B cell (primary cell): Measurements from ENCODE around the gene SHISA8. TPM values are rescaled to one million over a fixed set of nuclear protein-coding genes. Genes with fewer than 3 reads are reported as not detected.

Experiments used
- ATAC-seq: fragments of 200-7000 bp; cut with Tn5 transposase; one replicate; pipeline ENCODE4 v1.10.0; 2021; ENCODE audit warnings: low read depth, mild to moderate bottlenecking, moderate number of reproducible peaks, moderate library complexity
- CTCF ChIA-PET: fragments of 350-600 bp; sonication (Branson Sonifier 250); formaldehyde crosslinking; loops from one replicate; lab custom pipeline; 2021; ENCODE audit warnings: antibody characterized with exemption, inconsistent platforms; lab: Charles Lee
- POLR2A ChIA-PET: fragments of 350-600 bp; sonication (Branson Sonifier 250); formaldehyde crosslinking; loops from one replicate; lab custom pipeline; 2021; ENCODE audit warnings: antibody characterized with exemption; lab: Charles Lee
- DNase-seq: peaks from one replicate; pipeline ENCODE4 v3.0.0; 2013
- H2AFZ ChIP-seq: 2 replicates; pipeline ENCODE4 v1.6.1; 2012; ENCODE audit warnings: mild to moderate bottlenecking, low read depth, low read length; ENCODE audit not compliant: insufficient read depth, poor library complexity, severe bottlenecking
- H3K27ac ChIP-seq, 2 donors: 1 replicate in 1 of 2; 2 replicates in 1 of 2; pipeline ENCODE4 v1.5.1; 2012 to 2013; ENCODE audit warnings: low read length in 2 of 2, mild to moderate bottlenecking in 2 of 2, moderate library complexity in 1 of 2
- H3K27me3 ChIP-seq, 4 experiments: fragments of 200-600 bp in 1 of 4; sonication (generic) in 1 of 4; replicated peaks in 1 of 4; 1 replicate in 2 of 4; 2 replicates in 2 of 4; pipeline versions ENCODE4 v1.6.1 to v1.7.0; 2013 to 2016; ENCODE audit warnings: low read length in 3 of 4, mild to moderate bottlenecking in 2 of 4, mixed read lengths in 1 of 4, moderate library complexity in 1 of 4; ENCODE audit not compliant: insufficient read depth in 4 of 4, control insufficient read depth in 3 of 4; ENCODE audit errors: control extremely low read depth in 1 of 4
- H3K36me3 ChIP-seq, 2 experiments: replicated peaks in 1 of 2; 1 replicate in 1 of 2; 2 replicates in 1 of 2; pipeline versions ENCODE4 v1.6.1 to v1.7.1; 2013; ENCODE audit warnings: low read length in 1 of 2; ENCODE audit not compliant: insufficient read depth in 2 of 2, control insufficient read depth in 1 of 2; ENCODE audit errors: control extremely low read depth in 1 of 2, extremely low read depth in 1 of 2
- H3K4me1 ChIP-seq, 2 donors: fragments of 200-600 bp in 1 of 2; sonication (generic) in 1 of 2; 1 replicate in 1 of 2; 2 replicates in 1 of 2; pipeline versions ENCODE4 v1.5.1 to v1.6.1; 2013 to 2017; ENCODE audit warnings: low read length in 2 of 2; ENCODE audit not compliant: control insufficient read depth in 2 of 2, insufficient read depth in 2 of 2
- H3K4me2 ChIP-seq: replicated peaks from 2 replicates; pipeline ENCODE3; 2012; ENCODE audit warnings: mild to moderate bottlenecking, low read depth, low read length; ENCODE audit not compliant: poor library complexity, severe bottlenecking
- H3K4me3 ChIP-seq, 5 experiments: fragments of 200-600 bp in 1 of 5; sonication (generic) in 1 of 5; 1 replicate in 3 of 5; 2 replicates in 2 of 5; pipeline versions ENCODE4 v1.5.1 to v1.7.0; 2011 to 2016; ENCODE audit warnings: low read length in 4 of 5, mild to moderate bottlenecking in 4 of 5, low read depth in 2 of 5, control low read depth in 1 of 5, moderate library complexity in 1 of 5; ENCODE audit not compliant: insufficient read depth in 1 of 5; ENCODE audit errors: control extremely low read depth in 1 of 5, extremely low read depth in 1 of 5
- H3K79me2 ChIP-seq: fragments of 200-600 bp; sonication (generic); one replicate; pipeline ENCODE4 v1.6.0; 2016; ENCODE audit warnings: low read length; ENCODE audit not compliant: control insufficient read depth, insufficient read depth
- H3K9ac ChIP-seq: fragments of 200-600 bp; sonication (generic); 2 replicates; pipeline ENCODE4 v1.6.1; 2017; ENCODE audit warnings: mild to moderate bottlenecking, low read length, moderate library complexity
- H3K9me3 ChIP-seq, 3 donors: one replicate each; pipeline versions ENCODE4 v1.6.1 to v1.7.1; 2013; ENCODE audit warnings: low read length in 2 of 3; ENCODE audit not compliant: control insufficient read depth in 2 of 3, insufficient read depth in 1 of 3; ENCODE audit errors: control extremely low read depth in 1 of 3
- H4K20me1 ChIP-seq: 2 replicates; pipeline ENCODE4 v1.6.0; 2012; ENCODE audit warnings: mild to moderate bottlenecking, low read length; ENCODE audit not compliant: insufficient read depth, control insufficient read depth, poor library complexity, severe bottlenecking
- H3K27ac Mint-ChIP-seq: one replicate; pipeline ENCODE4 v1.8.0; 2021; ENCODE audit warnings: mixed read lengths
- H3K27me3 Mint-ChIP-seq: one replicate; pipeline ENCODE4 v1.8.0; 2021; ENCODE audit warnings: mixed read lengths
- H3K4me1 Mint-ChIP-seq: one replicate; pipeline ENCODE4 v1.8.0; 2021; ENCODE audit warnings: mixed read lengths
- H3K4me3 Mint-ChIP-seq: one replicate; pipeline ENCODE4 v1.8.0; 2021; ENCODE audit warnings: mixed read lengths
- H3K9me3 Mint-ChIP-seq: one replicate; pipeline ENCODE4 v1.8.0; 2022; ENCODE audit warnings: mixed read lengths; ENCODE audit not compliant: insufficient read depth
- CTCF ChIP-seq: fragments of 200-600 bp; IDR thresholded peaks from one replicate; pipeline ENCODE4 v1.8.0; 2022; ENCODE audit warnings: antibody characterized with exemption, mild to moderate bottlenecking
- EZH2 ChIP-seq: IDR thresholded peaks from 2 replicates; pipeline ENCODE4 v1.6.1; 2012; ENCODE audit warnings: borderline replicate concordance, low read depth, mild to moderate bottlenecking, moderate library complexity, low read length; ENCODE audit not compliant: insufficient read depth, poor library complexity, severe bottlenecking
- WGBS: methylation state at CpG from one replicate; pipeline ENCODE4 v1.1.5; 2013; ENCODE audit warnings: missing lambda C conversion rate; ENCODE audit not compliant: insufficient coverage; 5-methylcytosine and 5-hydroxymethylcytosine counted together
- intact Hi-C: fragments of 100-400 bp; cut with micrococcal nuclease; formaldehyde crosslinking; loops from one replicate; pipeline ENCODE4 v1.10.0; 2022
- polyA plus RNA-seq: library from polyadenylated mRNA; depleted of rRNA; stranded (reverse); fragments of >200 nt; gene quantifications from 2 replicates; pipeline ENCODE4 v1.2.3, GENCODE V29; 2012
- total RNA-seq, 2 donors: library from RNA; stranded (reverse); fragments of 120-200 nt in 1 of 2; gene quantifications; 1 replicate in 1 of 2; 2 replicates in 1 of 2; pipeline versions ENCODE4 v1.2.3 to v1.2.4, GENCODE V29; 2013 to 2022

SHISA8 gene
- total and polyA plus RNA-seq, 2 donors (not counting 1 experiment from before 2014, with no cell fraction given) = 22.4 to 46.5 TPM

- H3K4me3 Mint-ChIP-seq = no peak overlapping the region
- POLR2A ChIA-PET = interaction anchor here (0.6 to 16.8 kb wide), 4 partner anchors 12 to 117 kb away, joined by 3 to 960 read pairs (median 3); partner anchors contain the start of gene TNFRSF13C
- 2% methylated on average over 67 of the region's 67 CpGs for WGBS
- Histone ChIP-seq H3K9ac (peak overlapping the region; percentile 65), H3K79me2 (peaks cover 35% of the 10 kb centered on the region), H3K36me3 (no peaks in the 10 kb centered on the region), H3K4me2 (peak overlapping the region; percentile 90), H3K27ac (no peak overlapping the region), H3K4me3 (peak overlapping the region in 3 of 5 experiments; percentile 47 to 64 (median 59)), H3K4me1 (peaks cover 74 to 77% of the 10 kb centered on the region in 2 donors), H3K27me3 (peaks cover 0 to 42% (median 21%) of the 10 kb centered on the region in 4 experiments), H2AFZ (peak overlapping the region; percentile 38), H4K20me1 (peaks cover 42% of the 10 kb centered on the region), H3K9me3 (peaks cover 0 to 5% (median 0%) of the 10 kb centered on the region in 3 donors)
- TF ChIP-seq EZH2 (no peak), CTCF (no peak)
- no peak overlapping the region for H3K27ac Mint-ChIP-seq
- H3K27me3 Mint-ChIP-seq = peaks cover 9% of the 10 kb centered on the region
- no peaks in the 10 kb centered on the region for H3K9me3 Mint-ChIP-seq
- ATAC-seq (no peak), DNase-seq (no peak)
- intact Hi-C loops = no loop called here
- CTCF ChIA-PET = interaction anchor here (0.6 to 3.9 kb wide), 3 partner anchors 26 to 217 kb away, joined by 3 to 22 read pairs (median 3); partner anchors contain the start of gene SREBF2
- H3K4me1 Mint-ChIP-seq = peaks cover 65% of the 10 kb centered on the region
Measured at GRCh38 chr22:41914611-41915034, 251 bp downstream of the SHISA8 start.

- Histone ChIP-seq H3K9me3 (peaks cover 0 to 5% (median 0%) of the 10 kb centered on the region in 3 donors), H3K36me3 (no peaks in the 10 kb centered on the region), H3K4me2 (peak overlapping the region; percentile 90), H3K9ac (peak overlapping the region; percentile 47), H3K27me3 (peaks cover 0 to 48% (median 23%) of the 10 kb centered on the region in 4 experiments), H3K79me2 (peaks cover 34% of the 10 kb centered on the region), H3K4me3 (peak overlapping the region in 3 of 5 experiments; percentile 30 to 64 (median 47)), H3K4me1 (peaks cover 74 to 77% of the 10 kb centered on the region in 2 donors), H3K27ac (no peak overlapping the region), H2AFZ (no peak overlapping the region), H4K20me1 (peaks cover 49% of the 10 kb centered on the region)
- Mint-ChIP-seq H3K27me3 (peaks cover 9% of the 10 kb centered on the region), H3K4me1 (peaks cover 67% of the 10 kb centered on the region), H3K27ac (no peak overlapping the region), H3K9me3 (no peaks in the 10 kb centered on the region), H3K4me3 (peak overlapping the region; percentile 65)
- TF ChIP-seq EZH2 (peak; percentile 82), CTCF (no peak)
- ATAC-seq (no peak), DNase-seq (peak; percentile 73)
- WGBS = 6% methylated on average over 72 of the region's 79 CpGs
- ChIA-PET CTCF (interaction anchor here (0.6 to 3.9 kb wide), 3 partner anchors 26 to 216 kb away, joined by 3 to 22 read pairs (median 3); partner anchors contain the start of gene SREBF2), POLR2A (interaction anchor here (0.6 to 16.8 kb wide), 6 partner anchors 11 to 116 kb away, joined by 3 to 960 read pairs (median 8); no protein-coding TSS in a partner anchor)
- intact Hi-C loops = no loop called here
Measured at GRCh38 chr22:41913842-41914534, 886 bp downstream of the SHISA8 start.
